Astrocyte of the cerebellum (primary cell): ENCODE data around the gene SLC5A6.
A peak's percentile ranks its signal among the peaks of the same experiment; 100 is the strongest.

ENCODE experiments used
- DNase-seq: peaks from one replicate; pipeline ENCODE4 v3.0.0-alpha.2; 2011; ENCODE audit warnings: low read depth
- H3K4me3 ChIP-seq: 2 replicates; pipeline ENCODE4 v1.5.1; 2011; ENCODE audit warnings: mild to moderate bottlenecking, low read depth, low read length, moderate library complexity
- CTCF ChIP-seq: IDR thresholded peaks from 2 replicates; pipeline ENCODE4 v1.5.1; 2012; ENCODE audit warnings: low read length, low read depth, moderate library complexity, mild to moderate bottlenecking; ENCODE audit errors: missing control alignments
- in situ Hi-C: cut with HindIII; loops from 2 replicates; pipeline ENCODE4 v1.10.0; 2017; ENCODE audit warnings: low sequenced_read_pairs

The SLC5A6 gene

DNA sequence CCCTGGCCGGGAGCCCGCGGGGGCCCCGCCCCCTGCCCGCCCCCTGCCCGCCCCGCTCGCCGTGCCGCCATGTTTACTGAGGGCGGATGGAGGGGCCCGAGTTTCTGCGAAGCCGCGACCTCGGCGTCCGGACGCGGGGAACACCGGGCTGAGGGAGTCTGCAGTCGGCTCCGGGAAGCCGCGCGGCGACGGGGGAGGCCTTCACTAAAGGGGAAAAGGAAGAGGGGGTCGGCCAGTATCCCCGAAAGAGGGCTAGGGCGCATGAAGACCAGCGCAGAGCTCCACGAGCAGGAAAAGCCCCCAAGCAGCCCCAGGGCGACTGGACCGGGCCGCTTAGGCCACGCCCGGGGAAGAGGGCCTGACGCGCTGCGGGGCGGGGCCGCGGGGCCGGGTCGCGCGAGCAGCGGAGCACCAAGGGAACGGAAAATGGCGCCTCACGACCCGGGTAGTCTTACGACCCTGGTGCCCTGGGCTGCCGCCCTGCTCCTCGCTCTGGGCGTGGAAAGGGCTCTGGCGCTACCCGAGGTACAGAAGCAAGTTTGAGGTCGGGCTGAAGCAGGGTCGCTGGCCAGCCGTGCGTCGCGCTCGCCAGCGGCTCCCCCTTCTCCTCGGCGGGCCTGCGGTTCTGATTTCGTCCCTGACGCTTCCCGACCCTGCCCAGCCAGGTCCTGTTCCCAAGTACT is at the start of gene SLC5A6, which contains the start of gene ATRAID:
Gene SLC5A6, minus strand, starts transcription at position 326 of the 683 bp plus-strand sequence. CDS start 4,618 bp downstream, outside the sequence.
Gene ATRAID, plus strand, starts transcription at position 99 of the 683 bp plus-strand sequence. Its CDS starts 328 bp downstream, at position 427.
- peak within 1 kb of the TSS; percentile 76 for H3K4me3 ChIP-seq
- peak; percentile 54 for DNase-seq
- TF ChIP-seq CTCF = no peak
- in situ Hi-C loops = no loop called here

- in situ Hi-C loops = no loop called here
- DNase-seq = no peak
- no peak overlapping the region for H3K4me3 ChIP-seq
- no peak for TF ChIP-seq CTCF
These were observed 49.3 kb upstream of the SLC5A6 start for GRCh38 chr2:27261241-27261925.

- TF ChIP-seq CTCF = no peak
- H3K4me3 ChIP-seq = no peak overlapping the region
- DNase-seq = no peak
- in situ Hi-C loops = no loop called here
These were observed 46.0 kb upstream of the SLC5A6 start for GRCh38 chr2:27258051-27258450.

DNA sequence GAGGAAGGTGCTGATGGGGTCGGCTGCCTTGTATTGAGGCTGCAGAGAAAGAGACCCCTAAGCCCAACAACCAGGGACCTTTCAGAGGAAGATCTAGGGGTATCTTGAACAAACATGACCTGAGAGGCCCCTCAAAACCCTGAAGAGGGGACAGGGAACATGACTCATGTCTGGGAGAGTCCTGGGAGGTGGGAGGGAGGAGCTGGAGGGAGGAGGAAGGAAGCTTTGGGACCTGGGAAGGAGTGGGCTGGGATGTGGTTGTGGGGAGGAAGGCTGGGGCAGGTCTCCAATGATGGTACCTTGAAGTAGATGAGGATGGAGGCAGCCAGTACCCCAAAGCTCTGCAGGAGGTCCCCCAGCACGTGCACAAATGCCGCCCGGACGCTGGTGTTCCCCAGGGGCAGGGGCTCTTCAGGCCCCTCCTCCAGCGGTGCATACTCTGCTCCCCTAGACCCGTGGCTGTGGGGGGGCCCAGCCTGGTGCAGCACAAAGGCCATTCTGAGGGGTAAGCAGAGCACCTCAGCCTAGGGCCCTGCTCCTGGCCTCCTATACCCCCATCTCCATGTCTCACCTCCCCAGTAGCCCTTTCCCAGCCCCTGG is 44.9 kb upstream of the SLC5A6 start:
- DNase-seq = no peak
- H3K4me3 ChIP-seq = no peak overlapping the region
- in situ Hi-C loops = no loop called here
- no peak for TF ChIP-seq CTCF

GRCh38 chr2:27255660-27256059 is 43.6 kb upstream of the SLC5A6 start:
- no peak for TF ChIP-seq CTCF
- H3K4me3 ChIP-seq = no peak overlapping the region
- in situ Hi-C loops = no loop called here
- no peak for DNase-seq

GRCh38 chr2:27255187-27255586 is 43.1 kb upstream of the SLC5A6 start:
- TF ChIP-seq CTCF = no peak
- no peak for DNase-seq
- no peak overlapping the region for H3K4me3 ChIP-seq
- in situ Hi-C loops = no loop called here
